ENCODE measurements around the gene MMP27.

- TF ChIP-seq CTCF (IDR thresholded peaks at IDR 0.05; ENCODE audit: borderline replicate concordance, extremely low read depth, low read length, poor library complexity, severe bottlenecking) (no peak), EZH2 (IDR thresholded peaks at IDR 0.05; ENCODE audit: borderline replicate concordance, low read depth, low read length, severe bottlenecking) (no peak)
Measured at GRCh38 chr11:102678022-102678421, 27.5 kb downstream of the MMP27 start.

Measured in DND-41 (cell line).